ENCODE results near the gene TRMT10B. TPM values are rescaled to one million over a fixed set of nuclear protein-coding genes. Genes with fewer than 3 reads are reported as not detected.

TRMT10B gene
- total RNA-seq, 1 experiment from 2014 or later = 6.1 TPM

DNA sequence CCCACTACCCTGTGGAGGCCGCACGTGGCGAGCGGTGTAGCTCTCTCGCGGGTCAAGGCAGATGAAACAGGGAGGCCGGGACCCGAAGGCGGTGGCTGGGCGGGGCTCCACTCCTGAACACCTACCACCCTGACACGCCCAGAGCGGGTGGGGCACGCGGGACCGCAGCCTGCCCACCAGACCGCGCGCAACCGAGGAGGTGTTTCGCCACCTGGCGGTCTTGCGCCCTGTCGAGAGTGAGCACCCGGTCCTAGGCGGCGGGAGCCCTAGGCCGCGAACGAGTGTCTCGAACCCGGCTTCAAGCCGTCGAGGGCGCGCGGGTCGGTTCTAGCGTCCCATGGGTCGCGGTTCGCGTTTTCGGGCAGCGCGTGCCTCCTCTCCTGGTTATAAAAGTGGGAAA is 33.5 kb downstream of the TRMT10B start (continued):
- TF ChIP-seq, protein P1, sequence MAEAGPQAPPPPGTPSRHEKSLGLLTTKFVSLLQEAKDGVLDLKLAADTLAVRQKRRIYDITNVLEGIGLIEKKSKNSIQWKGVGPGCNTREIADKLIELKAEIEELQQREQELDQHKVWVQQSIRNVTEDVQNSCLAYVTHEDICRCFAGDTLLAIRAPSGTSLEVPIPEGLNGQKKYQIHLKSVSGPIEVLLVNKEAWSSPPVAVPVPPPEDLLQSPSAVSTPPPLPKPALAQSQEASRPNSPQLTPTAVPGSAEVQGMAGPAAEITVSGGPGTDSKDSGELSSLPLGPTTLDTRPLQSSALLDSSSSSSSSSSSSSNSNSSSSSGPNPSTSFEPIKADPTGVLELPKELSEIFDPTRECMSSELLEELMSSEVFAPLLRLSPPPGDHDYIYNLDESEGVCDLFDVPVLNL (CRISPR knock-in tag; IDR thresholded peaks at IDR 0.05; ENCODE audit: borderline replicate concordance, low read depth) = no peak
- TF ChIP-seq CREM (CRISPR knock-in tag; IDR thresholded peaks at IDR 0.05) = no peak
- no peak for TF ChIP-seq FOXJ3 (CRISPR knock-in tag; IDR thresholded peaks at IDR 0.05; ENCODE audit: borderline replicate concordance)

DNA sequence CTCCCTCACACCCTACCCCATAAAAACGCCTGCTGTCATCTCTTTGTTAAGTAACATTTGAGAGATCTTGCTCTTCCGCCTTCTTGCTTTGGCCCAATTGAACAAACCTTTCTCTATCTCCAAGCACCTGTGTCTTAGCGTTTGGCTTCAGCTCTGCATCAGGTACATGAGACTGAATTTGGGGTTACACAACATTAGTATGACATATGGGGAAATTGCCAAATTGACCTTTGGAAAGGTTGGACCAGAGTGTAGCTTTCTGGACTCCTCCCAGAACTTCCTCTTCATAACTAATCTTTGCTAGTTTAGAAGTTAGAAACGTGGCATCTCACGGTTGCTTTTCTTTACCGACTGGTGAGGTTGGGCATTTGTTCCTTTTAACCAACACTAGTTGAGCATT is 34.7 kb downstream of the TRMT10B start:
- ChIA-PET CTCF (no interaction called here), POLR2A (no interaction called here)
- H3K27me3 Mint-ChIP-seq (ENCODE audit: low read depth) = peaks cover 20% of the 10 kb centered on the region
- TF ChIP-seq CBFB (CRISPR knock-in tag; IDR thresholded peaks at IDR 0.05; ENCODE audit: low read depth) (no peak), TP53 (CRISPR knock-in tag; IDR thresholded peaks at IDR 0.05) (no peak), MXD4 (CRISPR knock-in tag; IDR thresholded peaks at IDR 0.05; ENCODE audit: borderline replicate concordance) (no peak), GRHL2 (CRISPR knock-in tag; IDR thresholded peaks at IDR 0.05; ENCODE audit: insufficient replicate concordance, severe bottlenecking) (no peak), TEAD4 (CRISPR knock-in tag; IDR thresholded peaks at IDR 0.05) (no peak), ZNF416 (CRISPR knock-in tag; IDR thresholded peaks at IDR 0.05) (no peak), SMAD4 (CRISPR knock-in tag; IDR thresholded peaks at IDR 0.05) (no peak), ZNF263 (CRISPR knock-in tag; IDR thresholded peaks at IDR 0.05; ENCODE audit: low read depth) (no peak)
- TF ChIP-seq, protein P2, sequence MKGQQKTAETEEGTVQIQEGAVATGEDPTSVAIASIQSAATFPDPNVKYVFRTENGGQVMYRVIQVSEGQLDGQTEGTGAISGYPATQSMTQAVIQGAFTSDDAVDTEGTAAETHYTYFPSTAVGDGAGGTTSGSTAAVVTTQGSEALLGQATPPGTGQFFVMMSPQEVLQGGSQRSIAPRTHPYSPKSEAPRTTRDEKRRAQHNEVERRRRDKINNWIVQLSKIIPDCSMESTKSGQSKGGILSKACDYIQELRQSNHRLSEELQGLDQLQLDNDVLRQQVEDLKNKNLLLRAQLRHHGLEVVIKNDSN (CRISPR knock-in tag; IDR thresholded peaks at IDR 0.05) = no peak
- TF ChIP-seq, protein P3, sequence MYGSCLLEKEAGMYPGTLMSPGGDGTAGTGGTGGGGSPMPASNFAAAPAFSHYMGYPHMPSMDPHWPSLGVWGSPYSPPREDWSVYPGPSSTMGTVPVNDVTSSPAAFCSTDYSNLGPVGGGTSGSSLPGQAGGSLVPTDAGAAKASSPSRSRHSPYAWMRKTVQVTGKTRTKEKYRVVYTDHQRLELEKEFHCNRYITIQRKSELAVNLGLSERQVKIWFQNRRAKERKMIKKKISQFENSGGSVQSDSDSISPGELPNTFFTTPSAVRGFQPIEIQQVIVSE (CRISPR knock-in tag; IDR thresholded peaks at IDR 0.05; ENCODE audit: borderline replicate concordance) = no peak
- TF ChIP-seq, protein P4, sequence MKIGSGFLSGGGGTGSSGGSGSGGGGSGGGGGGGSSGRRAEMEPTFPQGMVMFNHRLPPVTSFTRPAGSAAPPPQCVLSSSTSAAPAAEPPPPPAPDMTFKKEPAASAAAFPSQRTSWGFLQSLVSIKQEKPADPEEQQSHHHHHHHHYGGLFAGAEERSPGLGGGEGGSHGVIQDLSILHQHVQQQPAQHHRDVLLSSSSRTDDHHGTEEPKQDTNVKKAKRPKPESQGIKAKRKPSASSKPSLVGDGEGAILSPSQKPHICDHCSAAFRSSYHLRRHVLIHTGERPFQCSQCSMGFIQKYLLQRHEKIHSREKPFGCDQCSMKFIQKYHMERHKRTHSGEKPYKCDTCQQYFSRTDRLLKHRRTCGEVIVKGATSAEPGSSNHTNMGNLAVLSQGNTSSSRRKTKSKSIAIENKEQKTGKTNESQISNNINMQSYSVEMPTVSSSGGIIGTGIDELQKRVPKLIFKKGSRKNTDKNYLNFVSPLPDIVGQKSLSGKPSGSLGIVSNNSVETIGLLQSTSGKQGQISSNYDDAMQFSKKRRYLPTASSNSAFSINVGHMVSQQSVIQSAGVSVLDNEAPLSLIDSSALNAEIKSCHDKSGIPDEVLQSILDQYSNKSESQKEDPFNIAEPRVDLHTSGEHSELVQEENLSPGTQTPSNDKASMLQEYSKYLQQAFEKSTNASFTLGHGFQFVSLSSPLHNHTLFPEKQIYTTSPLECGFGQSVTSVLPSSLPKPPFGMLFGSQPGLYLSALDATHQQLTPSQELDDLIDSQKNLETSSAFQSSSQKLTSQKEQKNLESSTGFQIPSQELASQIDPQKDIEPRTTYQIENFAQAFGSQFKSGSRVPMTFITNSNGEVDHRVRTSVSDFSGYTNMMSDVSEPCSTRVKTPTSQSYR (CRISPR knock-in tag; IDR thresholded peaks at IDR 0.05) = no peak
- TF ChIP-seq, protein P5, sequence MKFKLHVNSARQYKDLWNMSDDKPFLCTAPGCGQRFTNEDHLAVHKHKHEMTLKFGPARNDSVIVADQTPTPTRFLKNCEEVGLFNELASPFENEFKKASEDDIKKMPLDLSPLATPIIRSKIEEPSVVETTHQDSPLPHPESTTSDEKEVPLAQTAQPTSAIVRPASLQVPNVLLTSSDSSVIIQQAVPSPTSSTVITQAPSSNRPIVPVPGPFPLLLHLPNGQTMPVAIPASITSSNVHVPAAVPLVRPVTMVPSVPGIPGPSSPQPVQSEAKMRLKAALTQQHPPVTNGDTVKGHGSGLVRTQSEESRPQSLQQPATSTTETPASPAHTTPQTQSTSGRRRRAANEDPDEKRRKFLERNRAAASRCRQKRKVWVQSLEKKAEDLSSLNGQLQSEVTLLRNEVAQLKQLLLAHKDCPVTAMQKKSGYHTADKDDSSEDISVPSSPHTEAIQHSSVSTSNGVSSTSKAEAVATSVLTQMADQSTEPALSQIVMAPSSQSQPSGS (CRISPR knock-in tag; IDR thresholded peaks at IDR 0.05; ENCODE audit: borderline replicate concordance, low read depth) = no peak
- TF ChIP-seq, protein P6, sequence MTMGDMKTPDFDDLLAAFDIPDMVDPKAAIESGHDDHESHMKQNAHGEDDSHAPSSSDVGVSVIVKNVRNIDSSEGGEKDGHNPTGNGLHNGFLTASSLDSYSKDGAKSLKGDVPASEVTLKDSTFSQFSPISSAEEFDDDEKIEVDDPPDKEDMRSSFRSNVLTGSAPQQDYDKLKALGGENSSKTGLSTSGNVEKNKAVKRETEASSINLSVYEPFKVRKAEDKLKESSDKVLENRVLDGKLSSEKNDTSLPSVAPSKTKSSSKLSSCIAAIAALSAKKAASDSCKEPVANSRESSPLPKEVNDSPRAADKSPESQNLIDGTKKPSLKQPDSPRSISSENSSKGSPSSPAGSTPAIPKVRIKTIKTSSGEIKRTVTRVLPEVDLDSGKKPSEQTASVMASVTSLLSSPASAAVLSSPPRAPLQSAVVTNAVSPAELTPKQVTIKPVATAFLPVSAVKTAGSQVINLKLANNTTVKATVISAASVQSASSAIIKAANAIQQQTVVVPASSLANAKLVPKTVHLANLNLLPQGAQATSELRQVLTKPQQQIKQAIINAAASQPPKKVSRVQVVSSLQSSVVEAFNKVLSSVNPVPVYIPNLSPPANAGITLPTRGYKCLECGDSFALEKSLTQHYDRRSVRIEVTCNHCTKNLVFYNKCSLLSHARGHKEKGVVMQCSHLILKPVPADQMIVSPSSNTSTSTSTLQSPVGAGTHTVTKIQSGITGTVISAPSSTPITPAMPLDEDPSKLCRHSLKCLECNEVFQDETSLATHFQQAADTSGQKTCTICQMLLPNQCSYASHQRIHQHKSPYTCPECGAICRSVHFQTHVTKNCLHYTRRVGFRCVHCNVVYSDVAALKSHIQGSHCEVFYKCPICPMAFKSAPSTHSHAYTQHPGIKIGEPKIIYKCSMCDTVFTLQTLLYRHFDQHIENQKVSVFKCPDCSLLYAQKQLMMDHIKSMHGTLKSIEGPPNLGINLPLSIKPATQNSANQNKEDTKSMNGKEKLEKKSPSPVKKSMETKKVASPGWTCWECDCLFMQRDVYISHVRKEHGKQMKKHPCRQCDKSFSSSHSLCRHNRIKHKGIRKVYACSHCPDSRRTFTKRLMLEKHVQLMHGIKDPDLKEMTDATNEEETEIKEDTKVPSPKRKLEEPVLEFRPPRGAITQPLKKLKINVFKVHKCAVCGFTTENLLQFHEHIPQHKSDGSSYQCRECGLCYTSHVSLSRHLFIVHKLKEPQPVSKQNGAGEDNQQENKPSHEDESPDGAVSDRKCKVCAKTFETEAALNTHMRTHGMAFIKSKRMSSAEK (CRISPR knock-in tag; IDR thresholded peaks at IDR 0.05; ENCODE audit: borderline replicate concordance) = no peak
- TF ChIP-seq, protein P7, sequence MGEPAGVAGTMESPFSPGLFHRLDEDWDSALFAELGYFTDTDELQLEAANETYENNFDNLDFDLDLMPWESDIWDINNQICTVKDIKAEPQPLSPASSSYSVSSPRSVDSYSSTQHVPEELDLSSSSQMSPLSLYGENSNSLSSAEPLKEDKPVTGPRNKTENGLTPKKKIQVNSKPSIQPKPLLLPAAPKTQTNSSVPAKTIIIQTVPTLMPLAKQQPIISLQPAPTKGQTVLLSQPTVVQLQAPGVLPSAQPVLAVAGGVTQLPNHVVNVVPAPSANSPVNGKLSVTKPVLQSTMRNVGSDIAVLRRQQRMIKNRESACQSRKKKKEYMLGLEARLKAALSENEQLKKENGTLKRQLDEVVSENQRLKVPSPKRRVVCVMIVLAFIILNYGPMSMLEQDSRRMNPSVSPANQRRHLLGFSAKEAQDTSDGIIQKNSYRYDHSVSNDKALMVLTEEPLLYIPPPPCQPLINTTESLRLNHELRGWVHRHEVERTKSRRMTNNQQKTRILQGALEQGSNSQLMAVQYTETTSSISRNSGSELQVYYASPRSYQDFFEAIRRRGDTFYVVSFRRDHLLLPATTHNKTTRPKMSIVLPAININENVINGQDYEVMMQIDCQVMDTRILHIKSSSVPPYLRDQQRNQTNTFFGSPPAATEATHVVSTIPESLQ (CRISPR knock-in tag; IDR thresholded peaks at IDR 0.05) = no peak
- 0 out of 2 replicates have a peak, but pooled peaks cover 8% of the 10 kb centered on the region for H3K4me1 Mint-ChIP-seq
- peaks cover 5% of the 10 kb centered on the region; the same call in 1 of the 2 replicates for H3K36me3 Mint-ChIP-seq
- ATAC-seq (no peak), DNase-seq (ENCODE audit: low spot score) (no peak)
- H3K9me3 Mint-ChIP-seq = no peaks in the 10 kb centered on the region
- H3K4me3 Mint-ChIP-seq = no peak overlapping the region
- H3K27ac Mint-ChIP-seq = no peak overlapping the region

All from WTC11 (cell line).